ENCODE results near the gene MAP3K20.

DNA sequence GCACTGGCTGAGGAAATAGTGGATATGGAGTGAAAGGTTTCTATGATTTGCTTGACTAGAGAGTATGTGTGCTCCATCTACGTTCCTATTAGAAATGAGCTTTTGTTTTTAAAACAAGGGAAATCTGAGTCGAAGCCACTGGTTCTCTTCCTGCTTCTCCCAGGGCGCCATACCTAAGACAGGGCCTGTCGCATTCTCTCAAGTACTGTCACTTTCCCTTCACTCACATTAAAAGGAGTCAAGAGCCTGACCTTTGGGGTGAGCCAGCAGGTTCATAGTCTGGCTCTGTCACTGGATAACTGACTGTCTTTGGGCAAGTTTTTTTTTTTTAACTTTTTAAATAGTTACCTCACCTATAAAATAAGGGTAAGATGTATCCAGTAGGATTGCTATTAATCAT, 121.0 kb downstream of the MAP3K20 start:
- no peak for TF ChIP-seq POLR2A (IDR thresholded peaks at IDR 0.05)
- no peak for TF ChIP-seq CTCF (IDR thresholded peaks at IDR 0.05)

Data from thyroid gland (tissue), 4 donors.